Kidney epithelial cell (primary cell): ENCODE results near the gene GSE1. TPM values are rescaled to one million over a fixed set of nuclear protein-coding genes. Genes with fewer than 3 reads are reported as not detected.

Source experiments
- DNase-seq: peaks from one replicate; pipeline ENCODE4 v3.0.0-alpha.2; 2010; ENCODE audit warnings: low read depth
- H3K27me3 ChIP-seq: 2 replicates; pipeline ENCODE4 v1.6.0; 2011; ENCODE audit warnings: low read length; ENCODE audit not compliant: control insufficient read depth, insufficient read depth
- H3K36me3 ChIP-seq: 2 replicates; pipeline ENCODE4 v1.5.1; 2011; ENCODE audit warnings: low read length; ENCODE audit not compliant: control insufficient read depth, insufficient read depth
- H3K4me3 ChIP-seq: 2 replicates; pipeline ENCODE4 v1.5.1; 2011; ENCODE audit warnings: low read depth, mild to moderate bottlenecking, control low read depth, low read length
- total RNA-seq: library from RNA; depleted of rRNA; stranded (reverse); fragments of >200 nt; gene quantifications from 2 replicates; pipeline ENCODE4 v1.2.3, GENCODE V29; 2015
- TF ChIP-seq, protein P1 (sequence below): IDR thresholded peaks from 2 replicates; pipeline ENCODE4 v1.5.1; 2011; ENCODE audit warnings: mild to moderate bottlenecking, moderate library complexity, low read length, control low read depth, inconsistent platforms; ENCODE audit not compliant: insufficient read depth, poor library complexity, severe bottlenecking

The GSE1 gene
- 25.7 and 30.9 TPM in 2 replicates for total RNA-seq

DNA sequence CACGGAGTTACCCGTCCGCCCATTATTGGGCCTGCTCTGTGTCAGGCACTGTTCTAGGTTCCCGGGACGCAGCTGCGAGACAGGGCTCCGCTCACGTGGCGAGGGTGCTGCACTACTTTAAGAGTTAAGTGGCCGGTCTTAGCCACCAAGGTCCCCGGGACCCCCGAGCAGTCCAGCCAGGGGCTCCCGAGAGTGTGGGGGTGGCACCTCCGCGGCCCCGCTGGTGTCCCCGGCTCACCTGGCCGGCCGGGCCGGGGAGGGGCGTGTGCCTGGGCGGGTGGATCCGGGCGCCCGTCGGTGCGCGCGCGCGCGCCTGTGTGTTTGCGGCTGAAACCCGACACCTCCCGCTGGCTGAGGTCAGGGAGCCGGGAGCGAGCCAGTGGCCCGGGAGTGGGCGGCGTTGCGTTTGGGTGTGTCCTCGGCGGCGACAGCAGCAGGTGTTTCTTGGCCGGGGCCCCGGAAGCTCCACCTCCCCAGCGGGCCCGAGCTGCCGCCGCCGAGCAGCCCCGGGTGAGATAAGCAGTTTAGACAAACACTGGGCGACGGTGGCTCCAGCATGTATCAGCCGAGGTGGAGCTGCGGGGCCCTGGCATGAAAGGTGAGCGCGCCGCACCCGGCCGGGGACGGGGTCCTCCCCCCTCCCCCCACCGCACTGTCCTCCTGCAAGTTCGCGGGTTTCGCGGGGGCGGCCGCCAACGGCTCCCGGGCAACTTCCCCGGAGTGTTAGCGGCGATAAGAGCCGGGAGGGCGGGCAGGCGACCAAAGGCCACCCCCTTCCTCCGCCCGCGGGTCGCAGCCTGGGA is at the start of gene GSE1:
Gene GSE1, plus strand, starts transcription at position 522 of the 803 bp plus-strand sequence. Its CDS starts 70 bp downstream, at position 592.
- no peaks in the 10 kb centered on the region for H3K36me3 ChIP-seq
- TF ChIP-seq, protein P1, sequence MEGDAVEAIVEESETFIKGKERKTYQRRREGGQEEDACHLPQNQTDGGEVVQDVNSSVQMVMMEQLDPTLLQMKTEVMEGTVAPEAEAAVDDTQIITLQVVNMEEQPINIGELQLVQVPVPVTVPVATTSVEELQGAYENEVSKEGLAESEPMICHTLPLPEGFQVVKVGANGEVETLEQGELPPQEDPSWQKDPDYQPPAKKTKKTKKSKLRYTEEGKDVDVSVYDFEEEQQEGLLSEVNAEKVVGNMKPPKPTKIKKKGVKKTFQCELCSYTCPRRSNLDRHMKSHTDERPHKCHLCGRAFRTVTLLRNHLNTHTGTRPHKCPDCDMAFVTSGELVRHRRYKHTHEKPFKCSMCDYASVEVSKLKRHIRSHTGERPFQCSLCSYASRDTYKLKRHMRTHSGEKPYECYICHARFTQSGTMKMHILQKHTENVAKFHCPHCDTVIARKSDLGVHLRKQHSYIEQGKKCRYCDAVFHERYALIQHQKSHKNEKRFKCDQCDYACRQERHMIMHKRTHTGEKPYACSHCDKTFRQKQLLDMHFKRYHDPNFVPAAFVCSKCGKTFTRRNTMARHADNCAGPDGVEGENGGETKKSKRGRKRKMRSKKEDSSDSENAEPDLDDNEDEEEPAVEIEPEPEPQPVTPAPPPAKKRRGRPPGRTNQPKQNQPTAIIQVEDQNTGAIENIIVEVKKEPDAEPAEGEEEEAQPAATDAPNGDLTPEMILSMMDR, result no peak
- peak within 1 kb of the TSS; percentile 82 for H3K4me3 ChIP-seq
- DNase-seq, result peak; percentile 80
- peaks cover 10% of the 10 kb centered on the region for H3K27me3 ChIP-seq

DNA sequence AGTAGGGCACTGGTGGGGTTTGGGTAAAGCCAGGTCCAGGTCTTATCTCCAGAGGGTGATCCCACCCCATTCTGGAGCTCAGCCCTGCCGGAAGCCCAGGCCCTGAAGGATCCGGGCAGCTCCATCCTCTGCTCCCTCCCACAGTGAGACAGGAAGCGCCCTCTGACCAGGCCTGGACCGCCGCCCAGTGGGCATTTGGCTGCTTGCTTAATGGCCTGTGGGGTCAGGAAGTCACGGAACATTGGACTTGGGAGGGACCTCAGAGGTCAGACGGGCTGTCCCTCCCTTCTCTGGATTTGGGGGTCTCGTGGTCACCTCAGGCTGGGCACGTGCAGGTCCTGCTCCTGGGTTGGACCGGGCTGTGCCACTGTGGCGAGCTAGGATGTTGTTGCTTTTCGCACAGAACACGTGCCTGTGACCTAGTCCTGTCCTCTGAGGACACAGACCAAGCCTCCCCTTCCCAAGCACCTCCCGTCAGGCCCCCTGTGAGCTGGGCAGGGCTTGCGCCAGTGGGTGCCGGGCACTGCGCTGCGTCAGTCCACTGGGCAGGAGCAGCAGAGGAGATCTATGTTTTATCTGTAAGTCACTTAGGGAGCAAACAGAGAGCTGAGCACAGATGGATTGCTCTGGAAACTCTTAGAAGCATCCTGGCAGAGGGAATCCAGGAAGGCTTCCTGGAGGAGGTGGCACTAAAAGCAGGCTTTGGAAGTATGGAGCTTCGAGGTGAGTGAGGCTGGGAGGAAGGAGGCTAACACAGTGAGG is 49.4 kb upstream of the GSE1 start:
- TF ChIP-seq, protein P1, result peak; percentile 47
- Histone ChIP-seq H3K36me3 (no peaks in the 10 kb centered on the region), H3K27me3 (no peaks in the 10 kb centered on the region), H3K4me3 (no peak overlapping the region)
- DNase-seq, result no peak

GRCh38 chr16:85564277-85565051 is 48.7 kb upstream of the GSE1 start:
- Histone ChIP-seq H3K4me3 (no peak overlapping the region), H3K36me3 (no peaks in the 10 kb centered on the region), H3K27me3 (no peaks in the 10 kb centered on the region)
- TF ChIP-seq, protein P1, result peak; percentile 69
- DNase-seq, result no peak

GRCh38 chr16:85565340-85565739 is 47.8 kb upstream of the GSE1 start:
- TF ChIP-seq, protein P1, result no peak
- no peak for DNase-seq
- no peaks in the 10 kb centered on the region for H3K27me3 ChIP-seq
- H3K36me3 ChIP-seq, result no peaks in the 10 kb centered on the region
- no peak overlapping the region for H3K4me3 ChIP-seq

GRCh38 chr16:85565801-85566526 is 47.2 kb upstream of the GSE1 start:
- Histone ChIP-seq H3K4me3 (no peak overlapping the region), H3K27me3 (no peaks in the 10 kb centered on the region), H3K36me3 (no peaks in the 10 kb centered on the region)
- TF ChIP-seq, protein P1, result no peak
- no peak for DNase-seq
